NK-92 (cell line): ENCODE data around the gene SLC38A11.
"Not testable (repeated sequence)": the region's sequence is repeated elsewhere in the genome, so short reads cannot be mapped to it uniquely, and the experiment has no call there.

Experiments used
- DNase-seq: peaks from one replicate; lab custom pipeline; 2025; ENCODE audit not compliant: unreplicated experiment; lab: John Stamatoyannopoulos, UW

SLC38A11 gene, protein sequence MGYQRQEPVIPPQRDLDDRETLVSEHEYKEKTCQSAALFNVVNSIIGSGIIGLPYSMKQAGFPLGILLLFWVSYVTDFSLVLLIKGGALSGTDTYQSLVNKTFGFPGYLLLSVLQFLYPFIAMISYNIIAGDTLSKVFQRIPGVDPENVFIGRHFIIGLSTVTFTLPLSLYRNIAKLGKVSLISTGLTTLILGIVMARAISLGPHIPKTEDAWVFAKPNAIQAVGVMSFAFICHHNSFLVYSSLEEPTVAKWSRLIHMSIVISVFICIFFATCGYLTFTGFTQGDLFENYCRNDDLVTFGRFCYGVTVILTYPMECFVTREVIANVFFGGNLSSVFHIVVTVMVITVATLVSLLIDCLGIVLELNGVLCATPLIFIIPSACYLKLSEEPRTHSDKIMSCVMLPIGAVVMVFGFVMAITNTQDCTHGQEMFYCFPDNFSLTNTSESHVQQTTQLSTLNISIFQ

DNA sequence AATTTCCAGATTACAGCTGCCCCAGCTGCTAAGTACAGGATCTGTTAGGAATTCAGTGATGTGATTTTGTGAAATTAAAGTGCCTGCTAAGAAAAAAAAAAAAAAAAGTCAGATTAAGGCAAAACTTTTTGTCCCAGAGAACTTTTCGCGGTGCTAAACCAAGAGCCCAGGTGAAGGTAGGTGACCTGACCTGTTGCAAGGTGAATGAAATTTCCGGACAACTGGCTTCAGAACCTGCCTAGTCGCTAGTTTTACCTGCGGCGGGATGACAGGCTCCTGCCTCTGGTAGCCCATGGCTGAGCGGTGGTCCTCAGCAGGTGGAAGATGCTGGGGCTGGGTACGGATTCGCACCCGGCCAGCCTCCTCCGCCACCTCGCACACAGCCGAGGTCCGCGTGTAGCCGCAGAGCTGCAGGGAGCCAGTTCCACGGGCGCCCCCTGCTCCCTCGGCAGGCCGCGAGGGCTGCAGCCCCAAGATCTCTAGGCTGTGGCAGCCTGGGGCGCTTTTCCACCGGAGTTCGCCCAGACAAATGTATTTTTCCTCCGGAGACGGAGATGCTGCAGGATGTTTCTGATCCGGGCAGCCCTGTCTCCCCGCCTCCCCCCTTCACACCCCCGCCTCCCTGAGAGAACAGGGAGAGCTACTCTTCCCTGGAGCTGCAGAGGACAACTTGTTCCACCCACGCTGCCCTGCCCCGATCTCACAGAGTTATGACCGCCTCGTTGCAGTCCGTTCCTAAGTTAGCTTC is at the start of gene SLC38A11:
TSS of gene SLC38A11 (minus strand) at position 572 of the 748 bp plus-strand sequence. CDS start at position 294, 278 bp downstream.
- DNase-seq = no peak

DNA sequence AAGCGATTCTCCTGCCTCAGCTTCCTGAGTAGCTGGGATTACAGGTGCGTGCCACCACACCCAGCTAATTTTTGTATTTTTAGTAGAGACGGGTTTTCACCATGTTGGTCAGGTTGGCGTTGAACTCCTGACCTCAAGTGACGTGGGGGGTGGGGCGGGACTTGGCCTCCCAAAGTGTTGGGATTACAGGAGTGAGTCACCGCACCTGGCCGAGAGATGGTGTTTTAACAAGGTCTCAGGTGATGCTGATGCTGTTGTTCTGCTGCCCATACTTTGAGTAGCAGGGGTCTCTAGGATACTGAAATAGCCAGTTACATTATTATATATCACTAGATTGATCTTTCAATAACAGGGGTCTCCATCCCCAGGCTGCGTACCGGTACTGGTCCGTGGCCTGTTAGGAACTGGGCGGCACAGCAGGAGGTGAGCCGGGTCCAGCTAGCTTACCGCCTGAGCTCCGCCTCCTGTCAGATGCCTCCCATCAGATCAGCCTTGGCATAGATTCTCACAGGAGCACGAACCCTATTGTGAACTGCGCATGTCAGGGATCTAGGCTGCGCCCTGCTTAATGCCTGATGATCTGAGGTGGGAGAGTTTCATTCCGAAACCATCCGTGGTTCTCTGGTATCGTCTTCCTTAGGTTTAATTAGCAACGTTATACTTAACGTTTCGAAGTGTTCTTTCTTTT is 48.3 kb upstream of the SLC38A11 start:
- no peak for DNase-seq

DNA sequence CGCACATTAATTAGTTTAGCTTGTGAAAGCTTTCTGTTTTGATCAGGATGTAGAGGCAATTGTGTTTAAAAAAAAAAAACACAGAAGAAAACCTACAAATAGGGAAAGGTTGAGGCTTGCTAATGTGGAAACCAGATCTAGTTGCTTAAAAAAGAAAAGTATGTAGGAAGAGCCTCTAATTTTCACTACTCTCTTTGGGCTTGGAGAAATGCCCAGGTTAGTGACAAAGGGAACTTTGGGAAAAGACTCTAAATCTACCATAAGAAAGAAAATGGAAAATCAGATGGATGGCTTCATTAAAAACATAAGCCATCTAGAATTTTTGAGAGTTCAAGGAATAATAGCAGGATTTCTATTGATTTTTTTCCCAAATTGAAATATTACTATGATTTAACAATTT is 47.3 kb upstream of the SLC38A11 start:
- DNase-seq = no peak

DNA sequence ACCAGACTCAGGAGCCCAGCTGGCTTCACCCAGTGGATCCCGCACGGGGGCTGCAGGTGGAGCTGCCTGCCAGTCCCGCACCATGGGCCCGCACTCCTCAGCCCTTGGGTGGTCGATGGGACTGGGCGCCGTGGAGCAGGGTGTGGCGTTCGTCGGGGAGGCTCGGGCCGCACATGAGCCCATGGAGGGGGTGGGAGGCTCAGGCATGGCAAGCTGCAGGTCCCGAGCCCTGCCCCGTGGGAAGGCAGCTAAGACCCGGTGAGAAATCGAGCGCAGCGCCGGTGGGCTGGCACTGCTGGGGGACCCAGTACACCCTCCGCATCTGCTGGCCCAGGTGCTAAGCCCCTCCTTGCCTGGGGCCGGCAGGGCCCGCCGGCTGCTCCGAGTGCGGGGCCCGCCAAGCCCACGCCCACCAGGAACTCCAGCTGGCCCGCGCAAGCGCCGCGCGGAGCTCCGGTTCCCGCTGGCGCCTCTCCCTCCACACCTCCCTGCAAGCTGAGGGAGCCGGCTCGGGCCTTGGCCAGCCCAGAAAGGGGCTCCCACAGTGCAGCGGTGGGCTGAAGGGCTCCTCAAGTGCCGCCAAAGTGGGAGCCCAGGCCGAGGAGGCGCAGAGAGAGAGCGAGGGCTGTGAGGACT is 39.5 kb upstream of the SLC38A11 start:
- not testable (repeated sequence) for DNase-seq

DNA sequence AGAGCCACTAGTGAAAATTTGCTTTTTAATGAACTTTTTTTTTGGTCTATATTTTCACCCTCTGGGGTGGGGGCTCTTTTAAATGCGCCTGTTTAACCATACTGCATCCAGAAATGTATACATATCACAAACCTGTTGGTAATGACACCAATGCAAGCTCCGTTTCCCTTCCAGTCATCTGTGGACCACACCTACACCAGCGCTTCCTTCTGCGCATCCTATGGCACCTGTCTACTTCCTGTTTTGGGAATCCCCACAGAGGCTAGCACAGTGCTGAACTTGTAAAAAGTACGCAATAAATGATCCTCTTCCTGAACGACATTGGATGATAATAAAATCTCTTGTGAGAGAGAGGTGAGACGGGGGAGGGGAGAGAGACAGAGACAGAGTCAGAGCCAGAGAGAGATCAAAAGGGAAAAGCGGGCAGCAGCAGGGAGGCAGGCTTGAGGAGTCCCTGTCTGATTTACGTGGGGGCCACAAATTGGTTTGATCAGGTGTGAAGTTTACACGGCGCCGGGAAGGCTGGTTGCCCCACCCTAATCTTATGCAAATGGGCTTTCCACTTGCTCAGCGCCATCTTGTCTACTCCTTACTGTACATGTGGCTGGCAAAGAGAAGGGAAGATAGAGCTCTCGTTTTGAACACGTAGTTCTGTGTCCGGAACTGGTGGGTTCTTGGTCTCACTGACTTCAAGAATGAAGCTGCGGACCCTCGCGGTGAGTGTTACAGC is 38.1 kb upstream of the SLC38A11 start:
- no peak for DNase-seq

DNA sequence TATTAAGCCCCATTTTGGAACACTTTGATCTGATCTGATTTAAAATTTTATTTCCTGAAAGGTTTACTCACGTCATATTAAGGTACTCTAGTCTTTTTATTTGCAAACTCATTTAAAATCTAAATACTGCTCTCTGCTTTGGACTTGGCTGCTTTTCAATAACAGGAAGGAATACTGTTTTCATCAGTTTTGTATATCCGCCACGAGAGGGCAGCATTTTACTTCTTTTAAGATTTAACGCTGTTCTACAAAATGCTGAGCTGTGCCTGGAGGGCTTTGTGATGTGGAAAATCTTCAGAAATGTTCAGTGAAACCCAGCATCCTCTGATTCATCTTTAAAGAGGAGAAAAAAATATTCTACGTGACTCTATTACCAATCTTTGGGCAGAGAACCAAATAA is 37.5 kb upstream of the SLC38A11 start:
- no peak for DNase-seq

DNA sequence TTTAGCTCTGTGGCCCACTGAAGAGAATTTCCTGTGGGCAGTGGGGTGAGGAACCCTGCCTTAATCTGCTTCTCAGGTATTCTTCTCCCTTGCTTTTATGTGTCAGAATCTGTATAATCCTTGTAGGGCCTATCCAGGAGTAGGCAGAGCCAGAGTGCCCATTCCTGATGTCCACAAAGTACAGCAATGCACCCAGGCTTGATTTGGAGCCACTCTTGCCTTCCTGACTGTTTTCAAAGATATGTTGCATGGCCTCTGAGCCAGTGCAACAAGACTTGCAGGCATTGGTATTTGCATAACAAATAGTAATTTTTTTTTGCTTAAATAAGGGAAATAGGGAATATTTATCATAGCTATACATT is 36.7 kb upstream of the SLC38A11 start:
- DNase-seq = not testable (repeated sequence)

DNA sequence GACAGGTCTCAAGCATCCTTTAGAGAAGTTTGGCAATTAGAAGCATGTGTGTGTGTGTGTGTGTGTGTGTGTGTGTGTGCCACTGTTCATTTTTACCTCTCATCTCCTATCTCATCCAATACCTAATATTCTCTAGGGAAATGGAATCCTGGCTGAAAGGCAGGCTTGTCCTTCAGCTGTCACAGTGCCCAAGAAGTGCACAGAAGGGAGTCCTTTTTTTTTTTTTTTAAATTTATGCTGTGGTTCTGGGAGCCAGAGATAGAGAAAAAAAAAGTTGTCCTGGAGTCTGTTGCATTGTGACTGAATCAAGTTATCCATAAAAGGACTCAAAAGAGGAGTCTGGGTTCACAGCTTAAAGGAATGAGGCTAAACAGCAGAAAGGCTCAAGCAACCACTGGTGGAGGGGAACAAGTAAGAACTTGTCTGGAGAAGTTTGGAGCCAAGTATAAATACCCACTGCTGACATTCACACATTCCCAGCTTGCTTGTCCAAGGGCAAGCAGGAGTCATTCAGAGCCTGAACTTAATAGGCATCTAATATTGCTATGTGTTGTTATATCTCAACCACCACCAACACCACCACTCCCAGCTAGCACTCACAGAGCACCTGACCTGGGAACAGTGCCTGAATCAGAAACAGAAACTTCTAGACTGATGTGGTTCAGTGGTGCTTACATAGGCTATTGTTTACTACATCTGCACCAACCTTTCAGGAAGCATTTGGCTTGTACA is 36.2 kb upstream of the SLC38A11 start:
- DNase-seq = not testable (repeated sequence)

DNA sequence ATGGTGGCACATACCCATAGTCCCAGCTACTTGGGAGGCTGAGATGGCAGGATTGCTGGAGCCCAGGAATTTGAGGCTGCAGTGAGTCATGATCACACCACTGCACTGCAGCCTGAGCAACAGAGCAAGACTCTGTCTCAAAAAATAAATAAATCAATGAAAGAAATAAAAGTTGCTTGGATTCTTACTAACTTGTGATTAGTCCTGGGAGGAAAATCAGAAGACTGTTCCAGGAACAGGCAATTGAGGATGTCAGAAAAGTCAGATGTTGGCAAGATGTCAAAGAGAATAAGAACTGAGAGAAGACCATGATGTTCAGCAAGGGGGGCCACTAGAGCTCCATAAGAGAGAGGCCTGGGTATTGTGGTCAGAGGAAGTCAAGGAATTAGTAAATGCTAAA is 35.6 kb upstream of the SLC38A11 start:
- DNase-seq = not testable (repeated sequence)

DNA sequence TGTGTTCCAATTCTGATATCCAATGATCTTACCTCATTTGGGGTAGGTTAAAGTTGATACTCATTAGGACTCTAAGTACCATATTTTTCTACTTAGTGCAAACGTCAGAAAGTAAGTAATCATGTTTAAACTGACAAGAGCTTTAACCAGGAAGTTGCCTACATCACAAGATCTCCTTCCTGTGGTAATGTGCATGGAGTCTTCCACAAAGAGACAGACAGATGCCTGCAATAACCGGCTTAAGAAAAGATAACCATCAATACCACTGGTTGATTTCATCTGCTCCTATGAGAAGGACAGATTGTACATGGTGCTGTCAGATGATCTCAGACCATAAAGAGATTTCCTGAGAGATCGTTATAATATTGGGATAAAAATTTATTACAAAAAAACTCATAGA is 33.5 kb upstream of the SLC38A11 start:
- DNase-seq = not testable (repeated sequence)

DNA sequence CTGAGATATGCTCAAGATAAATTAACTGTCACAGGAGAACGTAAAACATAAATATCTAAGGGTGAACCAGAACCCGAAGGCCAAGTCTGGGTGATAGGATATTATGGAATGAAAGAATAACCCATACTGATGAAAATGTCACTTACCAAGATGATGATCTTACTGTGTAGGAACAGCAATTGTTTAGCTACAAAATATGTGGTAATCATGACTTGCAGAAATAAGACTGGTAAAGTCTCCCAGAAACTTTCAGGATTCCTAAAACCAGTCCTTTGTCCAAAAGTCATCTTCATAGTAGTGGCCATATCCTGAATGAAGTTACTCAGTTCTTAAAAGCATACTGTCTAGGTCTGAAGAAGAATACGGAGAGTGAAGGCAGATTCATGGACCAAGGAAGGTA is 30.7 kb upstream of the SLC38A11 start:
- not testable (repeated sequence) for DNase-seq

DNA sequence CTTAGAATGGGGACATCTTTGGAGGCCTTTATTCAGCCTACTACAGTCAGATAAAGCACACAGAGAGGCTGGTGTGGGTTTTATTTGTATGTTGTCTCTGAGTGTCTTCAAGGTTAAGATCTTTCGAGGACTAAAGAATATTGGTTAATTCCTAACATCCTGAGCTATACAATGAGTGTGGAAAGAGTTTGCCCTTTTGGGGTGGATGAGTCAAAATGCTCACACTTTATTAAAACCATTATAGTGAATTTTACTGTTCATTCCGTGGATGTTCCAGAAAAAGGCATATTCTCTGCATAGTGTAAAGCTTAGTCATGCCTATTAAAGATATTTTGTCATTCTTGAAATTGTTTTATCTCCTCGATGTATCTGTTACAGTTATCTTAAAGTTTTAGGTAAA is 29.1 kb upstream of the SLC38A11 start:
- no peak for DNase-seq

DNA sequence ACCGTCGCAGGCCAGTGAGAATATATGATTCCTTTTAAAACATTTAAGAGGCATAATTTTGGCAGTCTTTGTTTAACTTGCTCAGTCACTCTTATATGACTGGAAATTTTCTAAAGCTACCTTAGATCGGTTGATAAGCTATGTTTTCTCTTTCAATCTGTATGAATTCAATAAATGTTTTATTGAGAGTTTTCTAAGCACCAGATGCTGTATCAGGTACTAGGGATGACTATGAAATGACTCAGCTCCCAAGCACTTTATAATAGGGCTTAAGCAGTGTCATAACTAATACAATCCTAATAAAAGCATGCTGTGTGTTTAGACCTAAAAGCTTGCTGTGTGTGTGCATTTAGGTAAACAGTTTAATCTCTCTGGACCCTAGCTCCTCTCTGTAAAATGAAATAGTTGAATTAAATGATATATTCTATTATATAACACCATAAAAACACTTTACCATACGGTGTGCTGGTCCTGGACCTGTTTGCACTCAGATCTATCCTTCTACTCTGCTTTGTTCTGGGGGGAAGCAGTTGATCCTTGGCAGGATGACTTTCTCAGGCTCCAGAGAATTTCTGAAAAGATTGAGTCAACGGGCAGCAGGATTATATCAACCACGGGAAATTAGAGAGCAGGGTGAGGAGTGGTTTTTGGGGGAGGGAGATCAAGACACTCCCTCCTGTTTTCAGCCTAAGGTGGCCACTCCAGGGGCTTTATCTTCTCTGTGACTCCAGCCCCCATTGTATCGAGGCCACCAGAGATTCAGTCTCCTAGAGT is 26.1 kb upstream of the SLC38A11 start:
- no peak for DNase-seq

DNA sequence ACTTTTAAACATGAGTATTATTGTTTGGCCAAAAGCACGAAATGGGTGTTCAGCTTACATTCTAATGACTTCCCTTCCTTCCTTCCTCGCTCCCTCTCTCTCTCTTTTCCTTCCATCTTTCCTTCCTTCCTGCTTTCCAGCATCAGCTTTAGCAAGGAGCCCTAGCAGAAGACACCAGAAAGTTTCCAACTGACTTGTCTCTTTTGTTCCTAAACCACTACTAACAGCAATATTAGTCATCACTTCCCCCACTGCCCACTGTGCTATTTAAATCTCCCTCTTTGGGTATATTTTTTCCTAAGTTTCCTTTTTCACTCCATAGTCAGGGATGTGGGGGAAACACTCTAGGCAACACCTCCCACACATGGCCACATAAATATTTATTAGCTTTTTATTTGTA is 25.4 kb upstream of the SLC38A11 start:
- DNase-seq = not testable (repeated sequence)

DNA sequence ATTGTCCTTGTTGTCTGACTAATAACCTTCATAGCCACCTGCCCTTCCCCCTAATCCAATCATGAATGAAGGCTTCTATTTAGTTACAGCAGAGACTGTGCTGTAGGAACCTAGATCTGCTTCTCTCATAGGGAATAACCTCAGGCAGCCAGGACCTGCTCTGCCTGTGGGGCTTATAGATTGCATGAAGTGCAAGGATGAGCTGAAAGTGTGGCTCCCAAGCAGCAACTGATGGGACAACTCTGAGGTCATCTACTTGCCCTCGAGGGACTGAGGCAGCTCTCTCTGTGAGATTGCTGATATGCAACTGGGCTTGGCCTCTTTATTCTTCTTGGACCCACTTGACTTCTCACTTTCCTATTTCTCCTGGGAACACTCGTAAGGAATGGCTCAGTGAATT is 23.8 kb upstream of the SLC38A11 start:
- no peak for DNase-seq

DNA sequence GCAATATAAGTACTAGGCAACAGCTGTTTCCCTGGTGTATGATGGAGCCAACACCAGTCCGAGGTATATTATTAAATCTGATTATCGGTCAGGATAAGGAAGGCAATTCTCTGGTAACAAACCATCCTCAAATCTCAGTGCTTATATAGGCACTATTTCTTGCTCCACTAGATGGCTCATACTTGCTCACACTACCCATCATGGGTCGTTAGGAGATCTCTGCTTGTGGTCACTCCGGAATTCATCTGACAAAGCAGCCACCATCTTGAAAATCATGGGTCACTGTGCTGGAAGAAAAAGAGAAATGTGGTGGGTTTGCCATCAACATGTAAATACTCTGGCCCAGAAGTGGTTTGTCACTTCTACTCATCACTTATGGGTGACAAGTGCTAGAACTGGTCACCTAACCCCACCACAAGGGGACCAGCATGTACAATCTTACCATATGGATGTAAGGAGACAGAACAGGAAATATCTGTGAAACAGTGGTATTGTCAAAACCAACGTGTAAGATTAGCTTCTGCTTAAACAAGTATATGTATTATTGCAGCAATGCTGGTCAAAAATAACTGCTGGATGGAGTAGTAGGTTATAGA is 21.6 kb upstream of the SLC38A11 start:
- not testable (repeated sequence) for DNase-seq

DNA sequence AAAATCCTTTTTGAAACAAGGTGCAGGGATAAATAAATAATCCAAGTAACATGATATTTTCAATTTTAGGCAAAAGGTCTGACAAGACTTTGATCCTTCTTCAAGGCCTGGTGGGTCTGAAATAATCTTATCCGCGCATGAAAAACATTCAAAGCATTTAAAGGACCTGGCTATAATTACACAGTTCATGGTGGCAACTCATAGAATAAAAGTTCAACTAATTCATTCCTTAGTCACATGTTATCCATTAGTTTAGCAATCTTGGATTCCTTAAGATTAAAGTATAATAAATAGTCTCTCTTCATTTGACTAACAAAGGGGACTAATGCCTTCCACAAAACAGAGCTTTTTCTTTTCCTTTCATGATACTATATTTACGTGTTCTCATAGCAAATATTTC is 21.0 kb upstream of the SLC38A11 start:
- DNase-seq = no peak

DNA sequence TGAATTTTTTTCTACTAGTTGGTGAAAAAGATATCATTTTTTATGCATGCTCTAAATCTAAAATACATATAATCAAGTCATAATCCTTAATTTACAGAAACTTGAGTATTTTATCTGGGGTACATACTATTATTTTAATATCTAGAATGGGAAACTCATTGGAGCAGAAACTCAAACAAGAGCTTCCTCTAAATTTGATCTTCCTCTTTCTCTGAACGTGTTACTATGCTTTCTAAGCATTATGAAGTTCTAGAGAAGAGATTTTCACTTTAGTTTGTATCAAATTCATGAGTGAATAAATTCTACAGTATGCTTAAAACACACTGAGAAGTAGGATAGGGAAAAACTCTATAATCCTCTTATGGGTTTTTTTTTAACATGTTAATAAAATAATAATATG is 20.6 kb upstream of the SLC38A11 start:
- no peak for DNase-seq

DNA sequence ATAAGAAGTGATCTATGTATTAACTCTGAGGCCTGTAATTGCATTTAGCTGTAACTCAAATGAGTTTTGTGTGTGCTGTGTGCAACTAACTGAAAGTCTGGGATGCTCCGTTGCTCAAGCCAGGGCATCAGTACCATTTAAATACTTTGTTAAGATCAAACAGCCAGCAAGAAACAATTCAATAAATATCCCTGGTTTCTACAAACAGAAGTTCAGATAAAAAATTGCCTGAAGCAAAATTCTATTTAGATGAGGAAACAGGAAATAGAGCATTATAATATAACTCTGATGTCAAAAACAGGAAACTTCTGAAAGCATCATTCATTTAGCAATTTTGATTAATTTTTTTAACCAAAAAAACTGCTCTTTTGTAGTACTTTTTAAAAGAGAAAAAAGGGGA is 18.9 kb upstream of the SLC38A11 start:
- DNase-seq = no peak
